ENCODE data around the gene SMIM35. TPM values are rescaled to one million over a fixed set of nuclear protein-coding genes. Genes with fewer than 3 reads are reported as not detected.

Gene SMIM35
- total and polyA plus RNA-seq, 2 of the 4 experiments (the other 2 are of a cell fraction): not detected

DNA sequence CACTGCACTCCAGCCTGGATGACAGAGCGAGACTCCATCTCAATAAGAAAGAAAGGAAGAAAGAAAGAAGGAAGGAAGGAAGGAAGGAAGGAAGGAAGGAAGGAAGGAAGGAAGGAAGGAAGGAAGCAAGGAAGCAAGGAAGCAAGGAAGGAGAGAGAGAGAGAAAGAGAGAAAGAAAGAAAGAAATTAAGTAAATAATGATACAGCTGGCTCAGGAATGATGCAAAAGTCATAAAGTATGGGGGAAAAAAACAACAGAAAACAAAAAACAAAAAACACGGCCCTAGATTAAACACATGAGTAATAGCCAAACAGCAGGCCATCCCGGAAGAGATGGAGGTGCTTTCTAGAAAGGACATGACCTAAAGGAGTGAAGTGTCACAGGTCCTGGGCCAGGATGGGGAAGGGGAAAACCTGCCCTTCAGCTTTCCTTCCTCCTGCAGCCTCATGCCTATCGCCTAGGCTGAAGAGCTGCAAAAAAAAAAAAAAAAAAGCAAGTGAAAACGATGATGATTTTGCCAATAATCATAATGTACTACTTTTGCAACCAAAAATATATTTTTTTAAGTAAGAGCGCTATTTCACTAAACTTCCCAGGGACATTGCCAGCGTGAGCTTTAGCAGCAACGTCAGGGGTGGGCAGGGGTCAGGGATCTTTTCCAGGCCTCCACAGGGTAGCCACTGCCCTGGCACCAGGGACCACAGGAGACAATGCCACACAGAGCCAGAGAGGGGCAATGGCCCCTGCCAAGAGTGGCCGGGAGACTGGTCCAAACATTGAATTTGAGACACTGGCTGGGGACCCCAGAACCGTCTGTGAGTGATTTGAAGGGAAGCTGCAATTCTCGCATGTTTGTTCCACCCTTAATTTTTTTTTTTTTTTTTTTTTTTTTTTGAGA lies 38.0 kb downstream of the SMIM35 start:
- Histone ChIP-seq H3K4ac (ENCODE audit: low read depth, low read length) (no peak overlapping the region), H3K27ac (ENCODE audit: insufficient read depth, low read length) (no peak overlapping the region), H3K9me1 (ENCODE audit: insufficient read depth, low read length) (no peaks in the 10 kb centered on the region), H4K8ac (ENCODE audit: low read depth in 2 of 2, low read length in 2 of 2) (no peak overlapping the region), H2BK15ac (ENCODE audit: low read depth, low read length) (no peak overlapping the region), H3K79me1 (ENCODE audit: low read depth in 1 of 2, low read length in 2 of 2) (no peaks in the 10 kb centered on the region), H3K36me3 (ENCODE audit: control insufficient read depth, insufficient read depth, low read length) (no peaks in the 10 kb centered on the region), H4K91ac (ENCODE audit: insufficient read depth, low read depth, low read length) (no peak overlapping the region), H3K27me3 (ENCODE audit: control insufficient read depth, insufficient read depth, low read length) (peaks cover 8% of the 10 kb centered on the region; the same call in 1 of the 2 replicates), H4K5ac (ENCODE audit: low read depth, low read length) (no peak overlapping the region), H3K18ac (ENCODE audit: low read depth, low read length) (no peak overlapping the region), H3K4me2 (ENCODE audit: low read depth, low read length) (no peak overlapping the region), H2AK9ac (replicated peaks; ENCODE audit: low read depth, low read length, poor library complexity) (no peak overlapping the region), H3K4me3 (ENCODE audit: insufficient read depth, low read depth, low read length) (no peak overlapping the region), H3K4me1 (ENCODE audit: control insufficient read depth, insufficient read depth, low read length) (no peaks in the 10 kb centered on the region), H2BK120ac (ENCODE audit: low read depth, low read length) (no peak overlapping the region), H3K23ac (ENCODE audit: low read depth, low read length) (no peak overlapping the region), H2AK5ac (ENCODE audit: low read depth, low read length) (no peak overlapping the region), H2BK5ac (ENCODE audit: low read depth, low read length, poor library complexity, severe bottlenecking) (no peak overlapping the region), H3K9ac (ENCODE audit: low read depth, low read length) (no peak overlapping the region), H2AFZ (replicated peaks; ENCODE audit: low read length, poor library complexity) (no peak overlapping the region), H3K9me3 (ENCODE audit: control insufficient read depth, insufficient read depth, low read length) (no peaks in the 10 kb centered on the region), H3K56ac (ENCODE audit: extremely low read depth, insufficient read depth, low read length) (no peak overlapping the region), H3K14ac (replicated peaks; ENCODE audit: low read depth, low read length) (no peak overlapping the region), H2BK20ac (ENCODE audit: low read depth, low read length) (no peak overlapping the region), H4K20me1 (ENCODE audit: insufficient read depth, low read length) (no peaks in the 10 kb centered on the region)
- in situ Hi-C loops (cut with MboI; ENCODE audit: low sequenced_read_pairs): no loop called here
- ATAC-seq (ENCODE audit: low read depth) (no peak), DNase-seq (no peak)
- dilution Hi-C loops (cut with HindIII; ENCODE audit: low sequenced_read_pairs, unreplicated experiment): no loop called here
- ChIA-PET POLR2A (ENCODE audit: unreplicated experiment) (interaction anchor here (0.6 kb wide), 1 partner anchor 617 kb away, joined by 11 read pairs; no protein-coding TSS in a partner anchor), CTCF (no interaction called here)
- intact Hi-C loops (cut with micrococcal nuclease): no loop called here
- TF ChIP-seq, protein P1, sequence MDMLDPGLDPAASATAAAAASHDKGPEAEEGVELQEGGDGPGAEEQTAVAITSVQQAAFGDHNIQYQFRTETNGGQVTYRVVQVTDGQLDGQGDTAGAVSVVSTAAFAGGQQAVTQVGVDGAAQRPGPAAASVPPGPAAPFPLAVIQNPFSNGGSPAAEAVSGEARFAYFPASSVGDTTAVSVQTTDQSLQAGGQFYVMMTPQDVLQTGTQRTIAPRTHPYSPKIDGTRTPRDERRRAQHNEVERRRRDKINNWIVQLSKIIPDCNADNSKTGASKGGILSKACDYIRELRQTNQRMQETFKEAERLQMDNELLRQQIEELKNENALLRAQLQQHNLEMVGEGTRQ (IDR thresholded peaks at IDR 0.05; ENCODE audit: low read depth, low read length): no peak
- TF ChIP-seq SMC3 (IDR thresholded peaks at IDR 0.05; ENCODE audit: low read depth, low read length) (no peak), RFX5 (IDR thresholded peaks at IDR 0.05; ENCODE audit: low read depth, low read length) (no peak), CHD1 (IDR thresholded peaks at IDR 0.05; ENCODE audit: low read depth, low read length) (no peak), MXI1 (IDR thresholded peaks at IDR 0.05; ENCODE audit: borderline replicate concordance, low read depth, low read length) (no peak), MAFK (IDR thresholded peaks at IDR 0.05; ENCODE audit: low read depth, low read length) (no peak), POLR2A (IDR thresholded peaks at IDR 0.05; ENCODE audit: low read depth, low read length) (no peak), RAD21 (IDR thresholded peaks at IDR 0.05; ENCODE audit: low read length) (no peak), RCOR1 (IDR thresholded peaks at IDR 0.05; ENCODE audit: insufficient replicate concordance, low read length) (no peak), MAZ (IDR thresholded peaks at IDR 0.05; ENCODE audit: borderline replicate concordance, low read depth, low read length) (no peak), BHLHE40 (IDR thresholded peaks at IDR 0.05; ENCODE audit: low read depth, low read length) (no peak)
- TF ChIP-seq, protein P2, sequence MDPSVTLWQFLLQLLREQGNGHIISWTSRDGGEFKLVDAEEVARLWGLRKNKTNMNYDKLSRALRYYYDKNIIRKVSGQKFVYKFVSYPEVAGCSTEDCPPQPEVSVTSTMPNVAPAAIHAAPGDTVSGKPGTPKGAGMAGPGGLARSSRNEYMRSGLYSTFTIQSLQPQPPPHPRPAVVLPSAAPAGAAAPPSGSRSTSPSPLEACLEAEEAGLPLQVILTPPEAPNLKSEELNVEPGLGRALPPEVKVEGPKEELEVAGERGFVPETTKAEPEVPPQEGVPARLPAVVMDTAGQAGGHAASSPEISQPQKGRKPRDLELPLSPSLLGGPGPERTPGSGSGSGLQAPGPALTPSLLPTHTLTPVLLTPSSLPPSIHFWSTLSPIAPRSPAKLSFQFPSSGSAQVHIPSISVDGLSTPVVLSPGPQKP (IDR thresholded peaks at IDR 0.05; ENCODE audit: borderline replicate concordance, low read depth, low read length): no peak
- TF ChIP-seq, protein P3, sequence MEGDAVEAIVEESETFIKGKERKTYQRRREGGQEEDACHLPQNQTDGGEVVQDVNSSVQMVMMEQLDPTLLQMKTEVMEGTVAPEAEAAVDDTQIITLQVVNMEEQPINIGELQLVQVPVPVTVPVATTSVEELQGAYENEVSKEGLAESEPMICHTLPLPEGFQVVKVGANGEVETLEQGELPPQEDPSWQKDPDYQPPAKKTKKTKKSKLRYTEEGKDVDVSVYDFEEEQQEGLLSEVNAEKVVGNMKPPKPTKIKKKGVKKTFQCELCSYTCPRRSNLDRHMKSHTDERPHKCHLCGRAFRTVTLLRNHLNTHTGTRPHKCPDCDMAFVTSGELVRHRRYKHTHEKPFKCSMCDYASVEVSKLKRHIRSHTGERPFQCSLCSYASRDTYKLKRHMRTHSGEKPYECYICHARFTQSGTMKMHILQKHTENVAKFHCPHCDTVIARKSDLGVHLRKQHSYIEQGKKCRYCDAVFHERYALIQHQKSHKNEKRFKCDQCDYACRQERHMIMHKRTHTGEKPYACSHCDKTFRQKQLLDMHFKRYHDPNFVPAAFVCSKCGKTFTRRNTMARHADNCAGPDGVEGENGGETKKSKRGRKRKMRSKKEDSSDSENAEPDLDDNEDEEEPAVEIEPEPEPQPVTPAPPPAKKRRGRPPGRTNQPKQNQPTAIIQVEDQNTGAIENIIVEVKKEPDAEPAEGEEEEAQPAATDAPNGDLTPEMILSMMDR (conservative IDR thresholded peaks at IDR 0.05; ENCODE audit: low read depth, low read length): no peak
- 60% methylated on average over 1 of the region's 11 CpGs; no CpG with 5 or more reads in 1 of the 2 experiments for WGBS, 2 experiments (ENCODE audit: extremely low coverage in 2 of 2, insufficient read length in 1 of 2)
- BruUV-seq (replicated peaks): no TSS peak
